Type B pancreatic cell (in vitro differentiated cells): ENCODE results near the gene RFK. TPM values are rescaled to one million over a fixed set of nuclear protein-coding genes. Genes with fewer than 3 reads are reported as not detected.

ENCODE experiments used
- DNase-seq: peaks from one replicate; pipeline ENCODE4 v3.0.0; 2021; ENCODE audit warnings: mixed read lengths; ENCODE audit not compliant: unreplicated experiment; ENCODE audit errors: extremely low spot score
- H3K27ac Mint-ChIP-seq: 2 replicates; pipeline ENCODE4 v1.8.0; 2021; ENCODE audit warnings: mild to moderate bottlenecking, mixed read lengths
- H3K27me3 Mint-ChIP-seq: 2 replicates; pipeline ENCODE4 v1.8.0; 2021; ENCODE audit warnings: mixed read lengths
- H3K36me3 Mint-ChIP-seq: 2 replicates; pipeline ENCODE4 v1.8.0; 2021; ENCODE audit warnings: mixed read lengths
- H3K4me1 Mint-ChIP-seq: one replicate; pipeline ENCODE4 v1.8.0; 2021; ENCODE audit warnings: mixed read lengths; ENCODE audit not compliant: unreplicated experiment
- H3K4me3 Mint-ChIP-seq: 2 replicates; pipeline ENCODE4 v1.8.0; 2021; ENCODE audit warnings: mild to moderate bottlenecking, mixed read lengths
- H3K9me3 Mint-ChIP-seq: 2 replicates; pipeline ENCODE4 v1.8.0; 2021; ENCODE audit warnings: mixed read lengths
- CTCF ChIP-seq: fragments of 200-600 bp; sonication (generic); conservative IDR thresholded peaks from 2 replicates; pipeline ENCODE4 v1.5.0; 2021; ENCODE audit warnings: antibody characterized with exemption, mild to moderate bottlenecking
- total RNA-seq: library from RNA; stranded (reverse); gene quantifications from 2 replicates; pipeline ENCODE4 v1.2.1, GENCODE V29; 2021; ENCODE audit warnings: low replicate concordance

Gene RFK
- total RNA-seq, 1 donor from 2014 or later: 19.8 TPM

- H3K27me3 Mint-ChIP-seq: no peaks in the 10 kb centered on the region
- DNase-seq: no peak
- H3K27ac Mint-ChIP-seq: no peak overlapping the region
- H3K36me3 Mint-ChIP-seq: no peaks in the 10 kb centered on the region
- no peak for TF ChIP-seq CTCF
- H3K9me3 Mint-ChIP-seq: peaks cover 3% of the 10 kb centered on the region
- peaks cover 10% of the 10 kb centered on the region for H3K4me1 Mint-ChIP-seq
- H3K4me3 Mint-ChIP-seq: no peak overlapping the region
Observed at GRCh38 chr9:76358628-76359280, 35.5 kb downstream of the RFK start.

GRCh38 chr9:76357555-76357954 is 36.7 kb downstream of the RFK start:
- H3K9me3 Mint-ChIP-seq: peaks cover 3% of the 10 kb centered on the region
- H3K4me3 Mint-ChIP-seq: no peak overlapping the region
- no peaks in the 10 kb centered on the region for H3K27me3 Mint-ChIP-seq
- DNase-seq: no peak
- no peak for TF ChIP-seq CTCF
- no peaks in the 10 kb centered on the region for H3K36me3 Mint-ChIP-seq
- peaks cover 10% of the 10 kb centered on the region for H3K4me1 Mint-ChIP-seq
- no peak overlapping the region for H3K27ac Mint-ChIP-seq

- peaks cover 10% of the 10 kb centered on the region for H3K4me1 Mint-ChIP-seq
- no peaks in the 10 kb centered on the region for H3K27me3 Mint-ChIP-seq
- no peak for TF ChIP-seq CTCF
- no peaks in the 10 kb centered on the region for H3K36me3 Mint-ChIP-seq
- H3K27ac Mint-ChIP-seq: peak overlapping the region; percentile 9
- no peak for DNase-seq
- H3K4me3 Mint-ChIP-seq: peak overlapping the region; percentile 26
- peaks cover 3% of the 10 kb centered on the region for H3K9me3 Mint-ChIP-seq
Observed at GRCh38 chr9:76355886-76356285, 38.3 kb downstream of the RFK start.

- TF ChIP-seq CTCF: no peak
- Mint-ChIP-seq H3K9me3 (peaks cover 3% of the 10 kb centered on the region), H3K36me3 (no peaks in the 10 kb centered on the region), H3K4me1 (peaks cover 10% of the 10 kb centered on the region), H3K4me3 (no peak overlapping the region), H3K27me3 (no peaks in the 10 kb centered on the region), H3K27ac (no peak overlapping the region)
- no peak for DNase-seq
Observed at GRCh38 chr9:76354221-76354620, 40.0 kb downstream of the RFK start.

- Mint-ChIP-seq H3K27me3 (no peaks in the 10 kb centered on the region), H3K9me3 (peaks cover 3% of the 10 kb centered on the region), H3K27ac (no peak overlapping the region), H3K4me3 (no peak overlapping the region), H3K36me3 (no peaks in the 10 kb centered on the region), H3K4me1 (peaks cover 10% of the 10 kb centered on the region)
- no peak for DNase-seq
- TF ChIP-seq CTCF: no peak
Observed at GRCh38 chr9:76353280-76353679, 40.9 kb downstream of the RFK start.
